Measurements from ENCODE around the gene IGF2R.
"Not testable (repeated sequence)": the region's sequence is repeated elsewhere in the genome, so short reads cannot be mapped to it uniquely, and the experiment has no call there.

Gene IGF2R, protein sequence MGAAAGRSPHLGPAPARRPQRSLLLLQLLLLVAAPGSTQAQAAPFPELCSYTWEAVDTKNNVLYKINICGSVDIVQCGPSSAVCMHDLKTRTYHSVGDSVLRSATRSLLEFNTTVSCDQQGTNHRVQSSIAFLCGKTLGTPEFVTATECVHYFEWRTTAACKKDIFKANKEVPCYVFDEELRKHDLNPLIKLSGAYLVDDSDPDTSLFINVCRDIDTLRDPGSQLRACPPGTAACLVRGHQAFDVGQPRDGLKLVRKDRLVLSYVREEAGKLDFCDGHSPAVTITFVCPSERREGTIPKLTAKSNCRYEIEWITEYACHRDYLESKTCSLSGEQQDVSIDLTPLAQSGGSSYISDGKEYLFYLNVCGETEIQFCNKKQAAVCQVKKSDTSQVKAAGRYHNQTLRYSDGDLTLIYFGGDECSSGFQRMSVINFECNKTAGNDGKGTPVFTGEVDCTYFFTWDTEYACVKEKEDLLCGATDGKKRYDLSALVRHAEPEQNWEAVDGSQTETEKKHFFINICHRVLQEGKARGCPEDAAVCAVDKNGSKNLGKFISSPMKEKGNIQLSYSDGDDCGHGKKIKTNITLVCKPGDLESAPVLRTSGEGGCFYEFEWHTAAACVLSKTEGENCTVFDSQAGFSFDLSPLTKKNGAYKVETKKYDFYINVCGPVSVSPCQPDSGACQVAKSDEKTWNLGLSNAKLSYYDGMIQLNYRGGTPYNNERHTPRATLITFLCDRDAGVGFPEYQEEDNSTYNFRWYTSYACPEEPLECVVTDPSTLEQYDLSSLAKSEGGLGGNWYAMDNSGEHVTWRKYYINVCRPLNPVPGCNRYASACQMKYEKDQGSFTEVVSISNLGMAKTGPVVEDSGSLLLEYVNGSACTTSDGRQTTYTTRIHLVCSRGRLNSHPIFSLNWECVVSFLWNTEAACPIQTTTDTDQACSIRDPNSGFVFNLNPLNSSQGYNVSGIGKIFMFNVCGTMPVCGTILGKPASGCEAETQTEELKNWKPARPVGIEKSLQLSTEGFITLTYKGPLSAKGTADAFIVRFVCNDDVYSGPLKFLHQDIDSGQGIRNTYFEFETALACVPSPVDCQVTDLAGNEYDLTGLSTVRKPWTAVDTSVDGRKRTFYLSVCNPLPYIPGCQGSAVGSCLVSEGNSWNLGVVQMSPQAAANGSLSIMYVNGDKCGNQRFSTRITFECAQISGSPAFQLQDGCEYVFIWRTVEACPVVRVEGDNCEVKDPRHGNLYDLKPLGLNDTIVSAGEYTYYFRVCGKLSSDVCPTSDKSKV (N-terminal part only)
- long read RNA-seq, donor 1, full-length matches to known transcripts: 1 of 7 reads
- long read RNA-seq, donor 1, partial matches to known transcripts: 6 of 7 reads
- long read RNA-seq, donor 1, other reads (novel, unspliced or antisense): 0 of 7 reads
- long read RNA-seq, donor 2, partial matches to known transcripts: 0 of 2 reads
- long read RNA-seq, donor 2, other reads (novel, unspliced or antisense): 0 of 2 reads
- long read RNA-seq, donor 3, full-length matches to known transcripts: 2 of 9 reads
- long read RNA-seq, donor 3, partial matches to known transcripts: 7 of 9 reads
- long read RNA-seq, donor 3, other reads (novel, unspliced or antisense): 0 of 9 reads
- long read RNA-seq, donor 4, full-length matches to known transcripts: 3 of 3 reads
- long read RNA-seq, donor 4, partial matches to known transcripts: 0 of 3 reads
- long read RNA-seq, donor 4, other reads (novel, unspliced or antisense): 0 of 3 reads
- long read RNA-seq, donor 5, partial matches to known transcripts: 56 of 57 reads
- long read RNA-seq, donor 5, other reads (novel, unspliced or antisense): 0 of 57 reads
- long read RNA-seq, donor 6, partial matches to known transcripts: 0 of 1 reads
- long read RNA-seq, donor 6, other reads (novel, unspliced or antisense): 0 of 1 reads
- long read RNA-seq, donor 7, full-length matches to known transcripts: 2 of 46 reads
- long read RNA-seq, donor 7, partial matches to known transcripts: 44 of 46 reads
- long read RNA-seq, donor 7, other reads (novel, unspliced or antisense): 0 of 46 reads
- long read RNA-seq, donor 8, full-length matches to known transcripts: 1 of 8 reads
- long read RNA-seq, donor 8, partial matches to known transcripts: 7 of 8 reads
- long read RNA-seq, donor 8, other reads (novel, unspliced or antisense): 0 of 8 reads

DNA sequence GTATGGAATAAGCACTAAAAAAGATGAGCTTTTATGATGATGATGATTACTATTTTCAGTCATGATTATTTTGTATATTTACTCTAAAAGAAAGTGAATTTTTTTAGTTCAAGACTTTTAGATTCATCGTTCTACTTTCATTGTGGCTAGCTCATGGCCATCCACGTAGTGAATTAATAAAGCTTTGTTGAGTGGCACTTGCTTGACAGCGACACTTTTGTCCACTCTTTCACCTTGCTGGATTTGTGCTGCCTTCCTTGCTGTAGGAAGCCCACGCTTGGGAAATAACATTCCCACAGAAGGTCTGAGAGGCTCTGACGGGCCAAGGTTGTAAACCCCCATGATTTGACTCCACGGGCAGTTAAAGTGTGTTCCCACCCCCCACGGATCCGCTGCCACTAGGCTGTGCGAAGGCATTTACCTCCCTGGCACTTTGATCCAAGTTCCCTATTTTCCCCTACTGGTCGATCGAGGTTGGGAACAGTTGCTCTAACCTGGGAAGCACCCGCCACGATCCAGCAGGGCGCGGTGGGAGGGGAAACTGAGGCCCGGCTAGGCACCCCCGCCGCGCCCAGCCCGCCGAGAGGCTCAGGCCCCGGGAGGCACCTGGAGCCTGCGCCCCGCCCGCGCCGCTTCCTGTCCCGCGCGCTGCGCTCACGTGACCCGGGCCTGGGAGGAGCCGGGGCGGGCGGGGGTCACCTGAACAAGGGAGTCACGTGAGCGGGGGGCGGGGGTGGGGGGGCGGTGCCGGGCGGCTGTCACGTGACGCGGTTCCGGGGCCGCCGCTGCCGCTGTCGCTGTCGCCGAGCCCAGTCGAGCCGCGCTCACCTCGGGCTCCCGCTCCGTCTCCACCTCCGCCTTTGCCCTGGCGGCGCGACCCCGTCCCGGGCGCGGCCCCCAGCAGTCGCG is at the start of gene IGF2R:
Gene IGF2R (plus strand): TSS at position 788 of the 909 bp plus-strand sequence. CDS start 165 bp downstream, outside the sequence.
- DNase-seq: peak; percentile 92

DNA sequence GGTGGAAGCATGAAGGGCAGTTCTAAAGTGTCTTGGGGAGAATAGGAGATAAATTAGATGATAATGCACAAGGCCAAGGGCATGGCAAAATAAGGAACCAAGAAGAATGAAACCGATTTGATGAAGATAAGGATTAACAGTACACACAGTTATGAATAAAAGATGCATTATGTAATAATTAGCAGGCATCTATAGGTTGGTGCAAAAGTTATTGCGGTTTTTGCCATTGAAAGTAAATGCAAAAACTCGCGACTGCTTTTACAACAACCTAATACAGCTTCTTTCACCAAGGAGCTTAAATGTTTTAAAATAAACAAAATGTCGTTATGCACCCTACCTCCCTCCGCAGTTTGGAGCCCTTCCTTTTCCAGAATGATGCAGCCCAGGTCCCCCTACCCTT is 49.1 kb upstream of the IGF2R start:
- no peak for DNase-seq

DNA sequence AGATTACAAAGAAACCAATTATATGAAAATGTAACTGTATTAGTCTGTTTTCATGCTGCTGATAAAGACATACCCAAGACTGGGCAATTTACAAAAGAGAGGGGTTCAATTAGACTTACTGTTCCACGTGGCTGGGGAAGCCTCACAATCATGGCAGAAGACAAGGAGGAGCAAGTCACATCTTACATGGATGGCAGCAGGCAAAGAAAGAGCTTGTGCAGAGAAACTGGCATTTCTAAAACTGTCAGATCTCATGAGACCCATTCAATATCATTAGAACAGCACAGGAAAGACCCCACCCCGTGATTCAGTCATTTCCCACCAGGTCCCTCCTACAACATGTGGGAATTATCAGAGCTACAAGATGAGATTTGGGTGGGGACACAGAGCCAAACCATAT is 44.7 kb upstream of the IGF2R start:
- not testable (repeated sequence) for DNase-seq

DNA sequence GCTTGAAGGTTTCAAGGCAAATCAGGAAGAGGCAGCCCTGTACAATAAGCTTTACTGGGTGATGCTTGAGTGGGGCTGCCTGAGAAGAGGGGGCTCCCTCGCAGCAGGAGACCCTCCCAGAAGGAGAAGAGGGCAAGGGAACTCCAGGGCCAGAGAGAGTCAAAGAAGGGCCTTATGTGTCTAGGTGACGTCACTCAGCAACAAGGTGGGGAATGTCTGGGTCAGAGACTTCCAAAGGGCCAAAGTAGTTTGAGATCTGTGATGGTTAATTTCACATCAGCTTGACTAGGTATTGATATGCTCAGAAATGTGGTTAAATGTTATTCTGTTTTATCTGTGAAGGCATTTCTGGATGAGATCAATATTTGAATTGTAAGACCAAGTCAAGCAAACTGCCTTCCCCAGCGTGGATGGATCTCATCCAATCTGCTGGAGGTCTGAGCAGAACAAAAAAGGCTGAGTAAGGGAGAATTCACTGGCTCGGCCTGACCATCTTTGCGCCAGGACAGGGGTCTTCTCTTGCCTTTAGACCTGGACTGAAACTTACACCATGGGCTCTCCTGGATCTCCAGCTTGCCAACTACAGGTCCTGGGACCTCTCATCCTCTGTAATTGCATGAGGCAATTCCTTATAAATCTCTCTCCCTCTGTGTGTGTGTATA is 42.2 kb upstream of the IGF2R start:
- DNase-seq: no peak

DNA sequence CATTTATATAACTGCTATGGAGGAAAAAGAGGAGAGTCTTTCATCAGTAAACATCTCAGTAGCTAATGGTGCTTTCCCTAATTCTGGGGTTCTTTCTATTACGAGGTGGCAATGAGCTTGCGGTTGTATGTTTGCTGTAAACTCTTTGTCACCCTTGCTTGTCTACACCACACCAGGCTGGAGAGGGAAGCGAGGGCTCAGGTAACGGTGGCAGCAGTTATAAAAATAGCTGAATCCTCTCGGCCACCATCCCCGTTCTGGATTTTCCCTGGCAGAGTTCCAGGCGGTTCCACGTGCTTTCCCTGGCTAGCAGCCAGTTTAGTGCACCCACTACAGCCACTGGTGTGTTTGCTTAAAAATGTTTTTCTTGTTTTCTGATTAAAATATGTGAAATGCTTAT is 39.1 kb upstream of the IGF2R start:
- peak; percentile 13 for DNase-seq

DNA sequence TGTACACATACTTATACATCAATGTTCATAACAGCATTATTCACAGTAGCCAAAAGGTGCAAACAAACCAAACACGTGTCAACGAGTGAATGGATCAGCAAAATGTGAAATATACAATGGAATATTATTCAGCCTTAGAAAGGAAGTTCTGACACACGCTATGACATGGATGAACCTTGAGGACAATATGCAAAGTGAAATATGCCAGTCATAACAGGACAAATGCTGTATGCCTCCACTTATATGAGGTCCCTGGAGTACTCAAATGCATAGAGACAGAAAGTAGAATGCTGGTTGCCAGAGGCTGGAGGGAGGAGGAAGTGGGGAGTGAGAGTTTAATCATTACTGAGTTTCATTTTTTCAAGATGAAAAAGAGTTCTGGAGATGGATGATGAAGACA is 37.8 kb upstream of the IGF2R start:
- no peak for DNase-seq

DNA sequence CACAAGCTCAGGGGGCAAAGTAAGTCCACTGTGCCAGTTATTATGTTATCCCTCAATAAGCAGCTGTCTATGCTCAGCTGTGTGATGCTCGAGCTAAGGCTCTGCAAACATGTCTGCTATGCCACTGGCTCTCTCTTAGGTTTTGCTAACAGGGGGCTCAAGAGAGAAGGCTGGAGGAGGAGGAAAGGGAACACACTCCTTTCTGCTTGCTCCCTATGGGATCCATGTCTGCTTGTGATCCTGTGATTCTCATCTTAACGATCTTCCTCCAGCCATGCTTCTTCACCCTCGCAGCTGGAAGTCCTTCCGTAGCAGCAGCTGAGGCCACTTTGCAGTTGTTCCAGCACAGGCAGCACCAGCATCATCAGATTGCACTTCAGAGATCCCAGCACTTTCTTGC is 37.0 kb upstream of the IGF2R start:
- no peak for DNase-seq

DNA sequence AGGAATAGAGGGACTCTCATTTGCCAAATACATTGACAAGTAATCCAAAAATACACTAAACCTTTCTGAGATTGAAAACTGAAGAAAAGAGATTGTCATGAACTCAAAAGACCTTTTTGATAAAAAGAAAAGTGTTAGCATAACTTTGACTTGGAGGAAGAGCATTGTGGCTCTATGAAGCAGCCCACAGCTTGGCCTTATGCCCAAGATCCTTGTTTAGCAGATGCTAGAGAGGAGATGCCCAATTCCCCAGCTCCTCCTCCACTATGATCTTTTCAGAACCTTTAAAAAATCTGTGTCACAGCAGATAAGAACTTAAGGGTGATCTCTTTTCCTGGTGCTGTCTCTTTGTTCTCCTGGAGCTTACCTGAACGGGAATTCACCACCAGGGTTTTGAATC is 35.8 kb upstream of the IGF2R start:
- no peak for DNase-seq

DNA sequence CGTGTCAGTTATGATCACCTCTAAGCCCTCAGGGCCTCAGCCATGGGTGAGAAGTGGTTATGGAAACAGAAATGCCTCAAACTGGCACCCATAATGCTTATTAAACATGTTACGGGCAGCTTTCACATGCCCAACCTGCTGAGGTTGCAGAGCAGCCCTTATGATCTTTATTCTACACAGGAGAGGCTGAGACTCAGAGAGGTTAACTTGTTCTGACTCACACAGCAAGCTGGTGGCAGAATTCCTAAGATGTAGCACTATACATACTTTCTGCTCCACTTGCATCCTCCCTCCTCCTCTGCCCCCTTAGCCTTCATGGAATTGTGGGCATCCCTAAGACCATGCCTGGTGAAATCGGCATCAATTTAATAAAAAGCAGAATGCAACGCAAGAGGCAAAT is 34.7 kb upstream of the IGF2R start:
- DNase-seq: no peak

DNA sequence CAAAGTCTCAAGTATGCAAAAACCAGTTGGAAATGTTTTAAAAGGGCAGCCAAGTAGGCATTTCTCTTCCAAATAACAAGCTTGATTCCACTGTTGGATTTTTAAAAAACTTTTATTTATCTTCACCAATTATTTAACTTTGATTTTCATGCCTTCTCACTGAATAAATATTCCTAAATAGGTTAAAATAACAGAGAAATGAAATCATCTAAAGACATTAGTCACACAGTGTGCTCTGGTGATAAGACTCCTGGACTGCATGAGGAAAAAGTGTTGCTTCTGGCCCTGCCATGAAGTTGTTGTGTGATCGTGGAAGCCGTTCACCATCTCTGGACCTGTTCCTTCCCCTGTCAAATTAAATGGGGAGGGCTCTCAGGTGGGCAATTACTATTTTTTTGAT is 33.8 kb upstream of the IGF2R start:
- DNase-seq: no peak

DNA sequence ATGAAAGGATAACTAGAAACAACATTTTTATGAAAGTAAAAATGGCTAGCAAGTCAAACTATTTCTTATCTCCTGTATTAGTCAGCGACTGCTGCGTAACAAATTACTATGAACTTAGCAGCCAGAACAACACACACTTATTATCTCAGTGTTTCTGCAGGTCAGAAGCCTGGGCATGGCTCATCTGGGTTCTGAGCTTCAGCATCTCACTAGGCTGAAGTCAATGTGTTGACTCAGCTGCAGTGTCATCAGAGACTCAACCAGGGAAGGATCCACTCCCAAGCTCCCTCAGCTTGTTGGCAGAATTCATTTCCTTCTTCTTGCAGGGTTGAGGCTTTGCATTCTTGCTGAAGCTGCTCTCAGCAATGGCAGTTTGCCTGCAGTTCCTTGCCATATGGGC is 33.2 kb upstream of the IGF2R start:
- no peak for DNase-seq

DNA sequence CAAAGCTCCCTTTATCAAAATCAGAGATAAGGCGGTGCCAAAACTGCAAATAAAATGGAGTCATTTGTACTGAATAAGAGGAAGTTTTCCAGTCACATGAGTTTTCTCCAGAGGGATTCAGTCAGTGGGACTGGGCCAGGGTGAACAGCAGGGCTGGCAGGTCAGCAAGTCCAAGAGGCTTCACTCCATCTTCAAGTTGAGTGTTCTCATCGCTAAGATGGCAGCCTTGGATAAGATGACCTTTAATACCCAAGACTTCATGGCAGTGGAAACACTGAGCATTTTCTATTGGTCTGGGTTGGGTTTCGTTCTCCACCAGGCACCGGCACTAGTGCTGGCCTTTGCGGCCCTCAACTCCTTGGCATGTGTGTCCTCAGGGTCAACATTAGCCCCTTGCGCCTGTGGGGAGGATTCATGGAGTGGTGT is 29.3 kb upstream of the IGF2R start:
- no peak for DNase-seq

DNA sequence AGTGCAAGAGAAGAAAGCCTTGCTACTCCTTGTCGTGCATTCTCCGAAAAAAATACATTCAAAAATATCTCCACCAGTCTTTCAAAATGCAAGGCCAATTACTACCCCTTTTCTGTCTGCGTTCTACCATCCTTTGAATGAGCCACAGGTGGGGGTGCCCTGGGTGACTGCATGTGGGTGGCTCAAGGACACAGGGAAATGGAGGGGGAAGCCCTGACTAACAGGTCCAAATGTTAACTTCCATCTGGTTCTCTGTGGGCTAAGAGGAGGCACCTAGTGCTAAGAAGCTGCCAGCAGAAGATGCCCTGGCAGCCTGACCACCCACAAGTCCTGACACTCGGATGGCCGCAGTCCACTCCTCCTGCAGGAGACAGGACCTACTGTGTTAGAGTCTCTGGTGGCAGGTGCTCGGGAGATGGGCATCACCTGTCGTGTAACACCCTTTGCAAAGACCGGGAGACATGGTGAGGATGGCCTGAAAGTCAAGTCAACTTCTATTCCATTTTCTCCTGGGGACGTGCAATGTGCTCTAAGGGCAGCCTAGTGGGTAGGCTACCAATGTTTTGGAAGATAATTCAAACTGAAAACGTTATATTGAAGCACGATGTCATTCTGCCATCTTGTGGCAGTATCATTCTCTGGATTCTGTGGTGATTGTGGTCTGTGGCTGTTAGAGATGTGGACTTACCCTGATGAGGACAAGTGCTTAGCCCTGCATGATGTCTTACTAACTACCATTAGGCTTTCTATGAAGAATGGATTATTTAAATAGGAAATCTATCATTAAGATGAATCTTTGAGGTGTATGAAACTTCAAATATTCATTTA is 27.4 kb upstream of the IGF2R start:
- no peak for DNase-seq

DNA sequence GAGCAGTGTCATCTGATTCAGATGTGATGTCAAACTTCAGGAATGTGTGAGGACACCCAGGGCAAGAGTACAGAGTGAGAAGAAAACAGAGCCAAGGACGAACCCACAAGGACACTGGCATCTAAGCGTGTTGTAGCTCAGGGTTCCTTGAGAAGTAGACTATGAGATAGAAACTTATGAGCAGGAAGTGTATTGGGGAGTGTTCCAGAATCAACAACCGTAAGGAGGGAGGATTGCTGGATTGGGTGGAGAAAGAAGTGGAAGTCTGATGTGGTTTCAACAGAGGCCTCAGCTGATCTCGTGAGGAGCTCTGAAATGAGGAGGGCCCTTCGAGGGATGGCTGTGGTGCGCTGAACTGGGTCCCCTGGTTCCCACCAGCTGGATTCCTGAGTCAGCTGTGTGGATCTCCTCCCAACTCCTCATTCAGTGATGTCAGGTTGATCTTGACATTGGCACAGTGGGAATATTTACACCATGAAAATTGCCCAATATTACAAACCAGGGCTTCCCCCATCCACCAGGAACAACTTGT is 25.7 kb upstream of the IGF2R start:
- no peak for DNase-seq

DNA sequence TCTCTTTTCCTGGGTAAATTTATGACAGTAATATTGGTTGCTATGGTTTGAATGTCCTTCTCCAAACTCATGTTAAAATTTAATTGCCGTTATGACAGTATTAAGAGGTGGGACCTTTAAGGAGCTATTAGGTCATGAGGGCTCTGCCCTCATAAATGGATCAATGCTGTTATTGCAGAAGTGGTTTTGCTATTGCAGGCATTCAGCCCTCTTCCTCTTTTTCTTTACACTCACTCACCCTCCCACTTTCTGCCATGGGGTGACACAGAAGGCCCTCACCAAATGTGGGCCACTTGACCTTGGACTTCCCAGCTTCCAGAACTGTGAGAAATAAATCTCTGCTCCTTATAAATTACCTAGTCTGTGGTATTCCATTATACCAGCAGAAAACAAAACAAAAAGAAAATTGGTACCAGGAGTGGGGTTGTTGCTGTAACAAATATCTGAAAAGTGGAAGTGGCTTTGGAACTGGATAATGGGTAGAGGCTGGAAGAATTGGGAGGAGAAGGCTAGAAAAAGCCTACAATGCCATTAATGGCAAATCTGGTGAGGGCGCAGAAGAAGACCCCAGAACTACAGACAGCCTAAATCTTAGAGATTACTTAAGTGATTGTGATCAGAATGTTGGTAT is 24.8 kb upstream of the IGF2R start:
- DNase-seq: no peak

DNA sequence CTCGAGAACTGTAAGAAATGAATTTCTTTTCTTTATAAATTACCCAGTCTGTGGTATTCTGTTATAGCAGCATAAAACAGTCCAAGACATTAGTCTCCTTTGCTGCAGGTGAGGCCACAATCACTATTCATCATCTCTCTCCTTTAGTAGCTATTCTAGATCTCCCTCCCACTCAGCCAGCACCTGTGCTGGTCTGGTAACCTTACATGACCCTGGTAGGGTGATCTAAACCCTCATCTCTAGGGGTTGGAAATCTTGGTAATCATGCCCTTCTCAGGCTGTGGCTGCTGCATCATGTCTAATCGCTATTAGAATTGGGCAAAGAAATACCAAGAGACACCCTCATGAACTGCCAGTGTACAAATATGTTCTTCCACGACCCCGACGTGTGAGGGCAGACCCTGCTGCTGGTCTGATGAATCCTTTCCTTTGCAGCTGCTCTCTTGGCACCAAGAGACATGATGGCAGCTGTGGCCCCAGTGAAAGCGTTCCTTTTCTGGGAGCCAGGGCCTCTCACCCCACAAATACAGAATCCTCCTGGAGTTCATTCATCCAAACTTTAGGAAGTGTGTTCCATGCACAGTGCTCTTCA is 23.0 kb upstream of the IGF2R start:
- DNase-seq: no peak

DNA sequence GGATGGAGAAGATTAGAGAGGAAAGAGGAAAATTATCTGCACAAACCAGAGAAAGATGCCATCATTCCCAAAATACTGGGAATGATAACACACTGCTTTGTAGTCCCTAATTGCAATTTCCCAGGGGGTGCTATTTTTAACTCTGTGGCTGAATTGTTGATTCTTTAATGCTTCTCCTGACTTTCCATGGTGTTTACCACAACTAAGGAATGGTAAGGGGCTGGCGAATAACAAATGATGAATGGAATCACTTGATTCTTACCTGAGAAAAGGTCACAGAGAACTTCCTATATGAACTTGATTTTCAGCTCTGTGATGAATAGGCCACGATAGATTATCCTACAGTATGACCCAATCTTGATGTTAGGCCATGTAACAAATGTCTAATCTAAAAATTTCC is 22.0 kb upstream of the IGF2R start:
- DNase-seq: no peak

Data from right kidney (tissue), 9 donors.